Natural killer cell (primary cell): ENCODE measurements around the gene NEAT1. TPM values are rescaled to one million over a fixed set of nuclear protein-coding genes. Genes with fewer than 3 reads are reported as not detected.

Experiments used
- ATAC-seq, 3 donors: fragments of 150-1000 bp in 2 of 3; fragments of 200-7000 bp in 1 of 3; cut with Tn5 transposase; 1 replicate in 1 of 3; 2 replicates in 2 of 3; pipeline ENCODE4 v1.10.0; 2021; ENCODE audit warnings: mild to moderate bottlenecking in 2 of 3, moderate library complexity in 2 of 3
- DNase-seq, 2 donors: peaks; one replicate each; pipeline versions ENCODE4 v3.0.0 to v3.0.0-alpha.2; 2013 to 2021; ENCODE audit warnings: mixed read lengths in 1 of 2
- H3K27ac ChIP-seq: one replicate; pipeline ENCODE4 v1.5.1; 2013; ENCODE audit warnings: mild to moderate bottlenecking, low read length
- H3K27me3 ChIP-seq: one replicate; pipeline ENCODE4 v1.6.1; 2013; ENCODE audit warnings: low read length; ENCODE audit not compliant: control insufficient read depth, insufficient read depth
- H3K36me3 ChIP-seq: one replicate; pipeline ENCODE4 v1.6.1; 2013; ENCODE audit warnings: low read length; ENCODE audit not compliant: control insufficient read depth, insufficient read depth
- H3K4me1 ChIP-seq: one replicate; pipeline ENCODE4 v1.6.1; 2013; ENCODE audit warnings: low read length; ENCODE audit not compliant: control insufficient read depth, insufficient read depth
- H3K4me3 ChIP-seq: one replicate; pipeline ENCODE4 v1.5.1; 2013; ENCODE audit warnings: low read length
- H3K9me3 ChIP-seq: one replicate; pipeline ENCODE4 v1.6.1; 2013; ENCODE audit warnings: low read length; ENCODE audit not compliant: control insufficient read depth, insufficient read depth
- H3K27ac Mint-ChIP-seq, 2 donors: one replicate each; pipeline ENCODE4 v1.8.0; 2022; ENCODE audit warnings: mild to moderate bottlenecking in 2 of 2, mixed read lengths in 2 of 2, moderate library complexity in 1 of 2
- H3K27me3 Mint-ChIP-seq, 2 donors: one replicate each; pipeline ENCODE4 v1.8.0; 2022; ENCODE audit warnings: low read depth in 2 of 2, mixed read lengths in 2 of 2
- H3K36me3 Mint-ChIP-seq: one replicate; pipeline ENCODE4 v1.8.0; 2022; ENCODE audit warnings: mixed read lengths
- H3K4me1 Mint-ChIP-seq, 2 donors: one replicate each; pipeline ENCODE4 v1.8.0; 2022; ENCODE audit warnings: mixed read lengths in 2 of 2
- H3K4me3 Mint-ChIP-seq: one replicate; pipeline ENCODE4 v1.8.0; 2022; ENCODE audit warnings: mild to moderate bottlenecking, moderate library complexity, mixed read lengths
- H3K9me3 Mint-ChIP-seq, 2 donors: one replicate each; pipeline ENCODE4 v1.8.0; 2022; ENCODE audit warnings: mixed read lengths in 2 of 2
- WGBS: methylation state at CpG from one replicate; pipeline ENCODE4 v1.1.7; 2013; ENCODE audit warnings: missing lambda C conversion rate; ENCODE audit not compliant: insufficient coverage; 5-methylcytosine and 5-hydroxymethylcytosine counted together
- intact Hi-C: fragments of 100-400 bp; cut with micrococcal nuclease; formaldehyde crosslinking; loops from one replicate; pipeline ENCODE4 v1.14.2; 2022
- total RNA-seq, 4 donors: library from RNA; stranded (reverse); fragments of 120-200 nt in 1 of 4; gene quantifications; one replicate each; pipeline versions ENCODE4 v1.2.3 to v1.2.4, GENCODE V29; 2013 to 2022
- TF ChIP-seq, protein P1 (sequence below): fragments of 200-600 bp; IDR thresholded peaks from one replicate; pipeline ENCODE4 v1.8.0; 2022; ENCODE audit warnings: antibody characterized with exemption

NEAT1 gene
- total RNA-seq, 3 donors from 2014 or later (not counting 1 experiment from before 2014, with no cell fraction given), result 1,031 to 1,768 (median 1,493) TPM

- no peaks in the 10 kb centered on the region for H3K36me3 Mint-ChIP-seq
- Histone ChIP-seq H3K4me3 (no peak overlapping the region), H3K4me1 (peaks cover 46% of the 10 kb centered on the region), H3K27ac (peak overlapping the region; percentile 32), H3K9me3 (no peaks in the 10 kb centered on the region), H3K36me3 (no peaks in the 10 kb centered on the region), H3K27me3 (no peaks in the 10 kb centered on the region)
- intact Hi-C loops, result no loop called here
- peak overlapping the region in 1 of 2 donors; percentile 47 for H3K27ac Mint-ChIP-seq
- TF ChIP-seq, protein P1, sequence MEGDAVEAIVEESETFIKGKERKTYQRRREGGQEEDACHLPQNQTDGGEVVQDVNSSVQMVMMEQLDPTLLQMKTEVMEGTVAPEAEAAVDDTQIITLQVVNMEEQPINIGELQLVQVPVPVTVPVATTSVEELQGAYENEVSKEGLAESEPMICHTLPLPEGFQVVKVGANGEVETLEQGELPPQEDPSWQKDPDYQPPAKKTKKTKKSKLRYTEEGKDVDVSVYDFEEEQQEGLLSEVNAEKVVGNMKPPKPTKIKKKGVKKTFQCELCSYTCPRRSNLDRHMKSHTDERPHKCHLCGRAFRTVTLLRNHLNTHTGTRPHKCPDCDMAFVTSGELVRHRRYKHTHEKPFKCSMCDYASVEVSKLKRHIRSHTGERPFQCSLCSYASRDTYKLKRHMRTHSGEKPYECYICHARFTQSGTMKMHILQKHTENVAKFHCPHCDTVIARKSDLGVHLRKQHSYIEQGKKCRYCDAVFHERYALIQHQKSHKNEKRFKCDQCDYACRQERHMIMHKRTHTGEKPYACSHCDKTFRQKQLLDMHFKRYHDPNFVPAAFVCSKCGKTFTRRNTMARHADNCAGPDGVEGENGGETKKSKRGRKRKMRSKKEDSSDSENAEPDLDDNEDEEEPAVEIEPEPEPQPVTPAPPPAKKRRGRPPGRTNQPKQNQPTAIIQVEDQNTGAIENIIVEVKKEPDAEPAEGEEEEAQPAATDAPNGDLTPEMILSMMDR, result no peak
- H3K9me3 Mint-ChIP-seq, result no peaks in the 10 kb centered on the region
- H3K27me3 Mint-ChIP-seq, result no peaks in the 10 kb centered on the region
- H3K4me3 Mint-ChIP-seq, result no peak overlapping the region
- peaks cover 16 to 22% of the 10 kb centered on the region in 2 donors for H3K4me1 Mint-ChIP-seq
- no peak for DNase-seq
- WGBS, result 61% methylated on average over 5 of the region's 6 CpGs
- ATAC-seq, result no peak
These were observed 70.2 kb downstream of the NEAT1 start for GRCh38 chr11:65492637-65493366.

DNA sequence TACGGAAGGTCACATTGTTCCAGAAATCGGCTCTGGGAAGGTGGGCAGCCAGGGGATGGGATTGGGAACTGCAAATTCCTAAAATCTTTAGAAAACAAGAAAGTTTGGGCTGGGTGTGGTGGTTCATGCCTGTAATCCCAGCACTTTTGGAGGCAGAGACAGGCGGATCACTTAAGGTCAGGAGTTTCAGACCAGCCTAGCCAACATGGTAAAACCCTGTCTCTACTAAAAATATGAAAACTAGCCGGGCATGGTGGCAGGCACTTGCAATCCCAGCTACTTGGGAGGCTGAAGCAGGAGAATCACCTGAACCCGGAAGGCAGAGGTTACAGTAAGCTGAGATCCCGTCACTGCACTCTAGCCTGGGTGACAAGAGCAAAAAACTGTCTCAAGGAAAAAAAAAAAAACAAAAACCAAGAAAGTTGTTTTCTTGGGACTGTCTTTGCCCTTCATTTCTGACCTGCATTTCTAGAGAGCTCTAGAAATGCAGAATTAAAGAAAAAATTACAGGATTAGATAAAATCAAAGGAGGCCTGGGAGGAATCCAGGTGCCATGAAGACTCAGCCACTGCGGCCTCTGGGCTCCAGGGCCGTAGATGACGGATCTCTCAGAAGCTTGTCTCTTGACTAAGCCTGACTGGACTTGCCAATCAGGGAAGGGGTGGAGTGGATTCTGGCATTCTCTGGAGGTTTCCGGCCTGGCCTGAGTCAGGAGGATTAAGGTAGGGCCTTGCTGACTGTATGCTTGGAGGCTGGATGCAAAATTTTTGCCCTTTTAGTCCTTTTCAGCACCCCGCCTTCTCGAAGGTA is 71.0 kb downstream of the NEAT1 start:
- WGBS, result 83% methylated on average over 12 of the region's 12 CpGs
- Histone ChIP-seq H3K4me1 (peaks cover 48% of the 10 kb centered on the region), H3K4me3 (no peak overlapping the region), H3K27ac (no peak overlapping the region), H3K9me3 (no peaks in the 10 kb centered on the region), H3K27me3 (no peaks in the 10 kb centered on the region), H3K36me3 (no peaks in the 10 kb centered on the region)
- peaks cover 15 to 17% of the 10 kb centered on the region in 2 donors for H3K4me1 Mint-ChIP-seq
- H3K9me3 Mint-ChIP-seq, result no peaks in the 10 kb centered on the region
- H3K27me3 Mint-ChIP-seq, result no peaks in the 10 kb centered on the region
- peak overlapping the region in 1 of 2 donors; percentile 47 for H3K27ac Mint-ChIP-seq
- no peak overlapping the region for H3K4me3 Mint-ChIP-seq
- H3K36me3 Mint-ChIP-seq, result no peaks in the 10 kb centered on the region
- intact Hi-C loops, result no loop called here
- ATAC-seq (no peak), DNase-seq (no peak)
- TF ChIP-seq, protein P1, result no peak

Other genes starting within 250 kb of the NEAT1 start
- 100 to 1,000 TPM; 211 to 256 (median 229) TPM for gene CAPN1, start 240.9 kb upstream of the NEAT1 start, total RNA-seq
- 10 to 100 TPM; 21.2 to 24.2 (median 22.7) TPM for gene POLA2, start 160.8 kb upstream of the NEAT1 start, total RNA-seq
- gene CDC42EP2, start 107.9 kb upstream of the NEAT1 start, total RNA-seq, result 1 to 10 TPM; 1.4 to 1.5 (median 1.5) TPM
- gene DPF2, start 88.9 kb upstream of the NEAT1 start, total RNA-seq, result 100 to 1,000 TPM in 1 of 3 donors, 10 to 100 TPM in 2; 69.6 to 102 (median 89.1) TPM
- gene TIGD3, start 68.0 kb upstream of the NEAT1 start, total RNA-seq, result 1 to 10 TPM in 2 of 3 donors, under 1 TPM in 1; 0.70 to 2.2 (median 1.2) TPM
- gene SLC25A45, start 40.2 kb upstream of the NEAT1 start, total RNA-seq, result 10 to 100 TPM; 50.9 to 61.1 (median 61.0) TPM
- 10 to 100 TPM; 45.6 to 58.4 (median 57.7) TPM for gene FRMD8, start 36.2 kb upstream of the NEAT1 start, total RNA-seq
- gene MALAT1, start 76.2 kb downstream of the NEAT1 start, total RNA-seq, result over 10,000 TPM; 32,911 to 36,726 (median 33,502) TPM
- 10 to 100 TPM; 61.7 to 79.9 (median 71.3) TPM for gene SCYL1, start 102.3 kb downstream of the NEAT1 start, total RNA-seq
- gene LTBP3, start 135.6 kb downstream of the NEAT1 start, total RNA-seq, result 100 to 1,000 TPM; 121 to 155 (median 140) TPM
- 10 to 100 TPM; 40.9 to 64.1 (median 60.0) TPM for gene ZNRD2, start 147.7 kb downstream of the NEAT1 start, total RNA-seq
- 10 to 100 TPM; 41.4 to 52.4 (median 44.6) TPM for gene FAM89B, start 149.7 kb downstream of the NEAT1 start, total RNA-seq
- gene EHBP1L1, start 153.3 kb downstream of the NEAT1 start, total RNA-seq, result 100 to 1,000 TPM; 129 to 137 (median 135) TPM
- gene KCNK7, start 173.0 kb downstream of the NEAT1 start, total RNA-seq, result 10 to 100 TPM in 1 of 3 donors, 1 to 10 TPM in 2; 6.3 to 11.2 (median 7.1) TPM
- 10 to 100 TPM; 85.3 to 94.5 (median 94.0) TPM for gene MAP3K11, start 191.4 kb downstream of the NEAT1 start, total RNA-seq
- 100 to 1,000 TPM; 101 to 105 (median 102) TPM for gene PCNX3, start 193.0 kb downstream of the NEAT1 start, total RNA-seq
- 100 to 1,000 TPM; 520 to 776 (median 743) TPM for gene SIPA1, start 215.3 kb downstream of the NEAT1 start, total RNA-seq
- gene RELA, start 240.1 kb downstream of the NEAT1 start, total RNA-seq, result 100 to 1,000 TPM; 319 to 380 (median 338) TPM